ENCODE data around the gene PCYT2.

The PCYT2 gene

DNA sequence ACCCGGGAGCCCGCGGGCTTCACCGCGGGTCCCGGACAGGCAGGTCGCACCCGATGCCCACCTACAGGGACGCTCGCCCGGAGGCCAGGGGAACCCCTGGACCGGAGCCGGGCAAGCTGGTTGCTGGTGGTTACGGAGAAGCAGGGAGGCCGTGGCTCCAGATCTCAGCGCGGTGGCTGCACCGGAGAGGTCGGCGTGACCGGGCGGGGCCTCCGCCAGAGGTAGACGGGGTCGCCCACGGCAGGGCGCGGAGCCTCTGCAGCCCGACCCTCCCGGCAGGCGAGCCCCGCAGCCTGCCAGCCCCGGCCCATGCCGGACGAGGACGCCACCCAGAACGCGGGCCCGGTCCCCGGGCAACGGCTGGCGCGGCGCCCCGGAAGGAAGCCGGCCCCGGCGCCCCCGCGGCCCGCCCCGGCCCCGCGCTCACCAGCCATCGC is 341 bp downstream of the PCYT2 start:
- peaks cover 36% of the 10 kb centered on the region for H3K36me3 ChIP-seq (replicated peaks)

GRCh38 chr17:81909966-81910839 is 996 bp downstream of the PCYT2 start:
- H3K27ac ChIP-seq, result no peak overlapping the region
- H3K27me3 ChIP-seq (replicated peaks), result no peaks in the 10 kb centered on the region
- peak overlapping the region; percentile 74 for H3K4me3 ChIP-seq (ENCODE audit: low read depth, low read length)
- TF ChIP-seq, protein P1, sequence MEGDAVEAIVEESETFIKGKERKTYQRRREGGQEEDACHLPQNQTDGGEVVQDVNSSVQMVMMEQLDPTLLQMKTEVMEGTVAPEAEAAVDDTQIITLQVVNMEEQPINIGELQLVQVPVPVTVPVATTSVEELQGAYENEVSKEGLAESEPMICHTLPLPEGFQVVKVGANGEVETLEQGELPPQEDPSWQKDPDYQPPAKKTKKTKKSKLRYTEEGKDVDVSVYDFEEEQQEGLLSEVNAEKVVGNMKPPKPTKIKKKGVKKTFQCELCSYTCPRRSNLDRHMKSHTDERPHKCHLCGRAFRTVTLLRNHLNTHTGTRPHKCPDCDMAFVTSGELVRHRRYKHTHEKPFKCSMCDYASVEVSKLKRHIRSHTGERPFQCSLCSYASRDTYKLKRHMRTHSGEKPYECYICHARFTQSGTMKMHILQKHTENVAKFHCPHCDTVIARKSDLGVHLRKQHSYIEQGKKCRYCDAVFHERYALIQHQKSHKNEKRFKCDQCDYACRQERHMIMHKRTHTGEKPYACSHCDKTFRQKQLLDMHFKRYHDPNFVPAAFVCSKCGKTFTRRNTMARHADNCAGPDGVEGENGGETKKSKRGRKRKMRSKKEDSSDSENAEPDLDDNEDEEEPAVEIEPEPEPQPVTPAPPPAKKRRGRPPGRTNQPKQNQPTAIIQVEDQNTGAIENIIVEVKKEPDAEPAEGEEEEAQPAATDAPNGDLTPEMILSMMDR (IDR thresholded peaks at IDR 0.05; ENCODE audit: low read depth, low read length, missing control alignments), result no peak
- in situ Hi-C loops (cut with HindIII; ENCODE audit: low pct_ligation_motif_present, low sequenced_read_pairs), result no loop called here
- peaks cover 30% of the 10 kb centered on the region for H3K36me3 ChIP-seq (replicated peaks)
- DNase-seq, result no peak

More for the DNA sequence above, 341 bp downstream of the PCYT2 start:
- TF ChIP-seq, protein P1 (IDR thresholded peaks at IDR 0.05; ENCODE audit: low read depth, low read length, missing control alignments), result no peak
- in situ Hi-C loops (cut with HindIII; ENCODE audit: low pct_ligation_motif_present, low sequenced_read_pairs), result no loop called here
- H3K27ac ChIP-seq, result no peak overlapping the region
- no peaks in the 10 kb centered on the region for H3K27me3 ChIP-seq (replicated peaks)
- peak overlapping the region; percentile 74 for H3K4me3 ChIP-seq (ENCODE audit: low read depth, low read length)
- DNase-seq, result no peak

DNA sequence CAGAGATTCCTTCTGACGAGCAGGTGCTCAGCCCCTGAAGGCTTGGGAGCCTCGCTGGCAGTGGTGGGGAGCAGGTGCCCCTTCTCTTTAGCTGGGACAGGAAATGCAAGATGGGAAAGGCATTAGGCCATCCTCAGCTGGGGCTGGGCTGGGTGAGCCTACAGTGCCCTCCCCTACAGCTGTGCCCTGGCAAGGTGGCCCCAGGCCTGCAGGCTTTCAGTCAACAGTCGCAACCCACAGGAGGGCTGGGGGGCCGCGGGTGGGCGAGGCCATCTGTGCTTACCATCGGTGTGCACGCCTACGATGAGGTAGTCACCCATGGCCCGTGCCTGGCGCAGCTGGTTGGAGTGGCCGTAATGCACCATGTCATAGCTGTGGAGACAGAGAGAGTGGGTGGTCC is 2.0 kb downstream of the PCYT2 start:
- H3K27ac ChIP-seq, result no peak overlapping the region
- peaks cover 25% of the 10 kb centered on the region for H3K36me3 ChIP-seq (replicated peaks)
- in situ Hi-C loops (cut with HindIII; ENCODE audit: low pct_ligation_motif_present, low sequenced_read_pairs), result no loop called here
- no peaks in the 10 kb centered on the region for H3K27me3 ChIP-seq (replicated peaks)
- H3K4me3 ChIP-seq (ENCODE audit: low read depth, low read length), result no peak overlapping the region
- no peak for DNase-seq
- TF ChIP-seq, protein P1 (IDR thresholded peaks at IDR 0.05; ENCODE audit: low read depth, low read length, missing control alignments), result no peak

DNA sequence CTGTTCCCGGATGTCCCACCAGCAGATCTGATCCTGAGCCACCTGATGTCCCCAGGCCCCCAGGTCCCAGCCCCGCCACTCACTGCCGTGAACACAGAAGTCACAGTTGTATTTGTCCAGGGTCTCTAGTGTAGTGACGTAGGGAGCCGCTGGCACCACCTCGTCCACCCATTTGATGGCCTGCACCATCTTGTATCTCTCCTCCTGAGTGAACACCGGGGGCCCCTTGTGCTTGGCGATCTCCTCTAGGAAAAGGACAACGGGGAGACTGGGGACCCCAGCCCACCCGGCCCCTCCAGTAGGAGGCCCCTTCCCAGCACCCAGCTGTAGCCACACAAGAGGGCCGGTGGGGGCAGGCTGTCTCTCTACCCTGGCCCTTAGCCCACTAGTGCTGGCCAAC is 2.4 kb downstream of the PCYT2 start:
- no peak overlapping the region for H3K4me3 ChIP-seq (ENCODE audit: low read depth, low read length)
- peaks cover 21% of the 10 kb centered on the region for H3K36me3 ChIP-seq (replicated peaks)
- DNase-seq, result no peak
- H3K27ac ChIP-seq, result no peak overlapping the region
- in situ Hi-C loops (cut with HindIII; ENCODE audit: low pct_ligation_motif_present, low sequenced_read_pairs), result no loop called here
- TF ChIP-seq, protein P1 (IDR thresholded peaks at IDR 0.05; ENCODE audit: low read depth, low read length, missing control alignments), result no peak
- H3K27me3 ChIP-seq (replicated peaks), result no peaks in the 10 kb centered on the region

DNA sequence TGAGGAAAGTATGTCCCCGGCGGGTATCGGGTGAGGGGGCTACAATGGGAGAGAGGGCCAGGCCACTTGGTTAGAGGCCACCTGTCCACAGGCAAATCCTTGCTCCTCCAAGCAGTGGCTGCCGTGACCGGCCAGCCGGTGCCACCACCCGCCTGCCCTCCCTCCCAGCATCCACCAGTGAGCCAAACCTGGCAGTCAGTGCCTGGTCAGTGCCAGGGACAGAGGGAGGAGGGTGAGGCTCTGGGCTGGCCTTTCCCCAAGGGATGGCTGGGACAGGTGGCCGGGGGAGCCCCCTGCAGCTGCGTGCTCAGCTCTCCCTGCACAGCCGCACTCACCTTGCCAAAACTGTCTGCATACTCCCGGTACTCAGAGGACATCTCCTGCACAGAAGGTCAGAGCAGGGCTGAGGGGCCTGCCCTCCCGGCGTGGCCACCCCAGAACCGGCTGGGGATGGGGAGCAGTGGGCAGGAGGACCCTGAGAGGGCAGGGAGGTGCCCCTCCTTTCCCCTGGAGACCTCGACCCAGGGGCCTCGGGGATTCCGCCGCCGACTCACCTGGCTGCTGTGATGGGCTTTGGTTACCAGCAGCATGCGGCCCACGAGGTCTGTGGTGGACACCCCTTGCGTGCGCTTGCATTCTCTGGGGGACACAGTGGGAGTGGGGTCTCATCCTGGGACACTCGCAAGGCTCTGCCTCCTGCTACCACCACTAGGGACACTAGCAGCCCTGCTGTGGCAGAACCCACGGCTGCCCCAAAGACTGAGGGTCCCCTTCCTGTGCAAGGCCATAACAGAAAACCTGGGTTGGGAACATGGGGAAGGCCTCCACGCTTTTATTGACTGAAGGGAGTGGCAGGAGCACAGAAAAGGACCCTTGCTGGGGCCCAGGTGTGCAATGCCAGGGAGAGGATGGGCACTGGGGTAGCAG is 3.7 kb downstream of the PCYT2 start:
- Histone ChIP-seq H3K36me3 (replicated peaks) (peaks cover 7% of the 10 kb centered on the region), H3K27me3 (replicated peaks) (no peaks in the 10 kb centered on the region), H3K4me3 (ENCODE audit: low read depth, low read length) (no peak overlapping the region), H3K27ac (no peak overlapping the region)
- TF ChIP-seq, protein P1 (IDR thresholded peaks at IDR 0.05; ENCODE audit: low read depth, low read length, missing control alignments), result no peak
- in situ Hi-C loops (cut with HindIII; ENCODE audit: low pct_ligation_motif_present, low sequenced_read_pairs), result no loop called here
- no peak for DNase-seq
